WTC11 (cell line): ENCODE data around the gene TIMP2. TPM values are rescaled to one million over a fixed set of nuclear protein-coding genes. Genes with fewer than 3 reads are reported as not detected.
"Not testable (repeated sequence)": the region's sequence is repeated elsewhere in the genome, so short reads cannot be mapped to it uniquely, and the experiment has no call there.

ENCODE experiments used
- ATAC-seq: fragments of 200-7000 bp; cut with Tn5 transposase; 2 replicates; pipeline ENCODE4 v1.10.0; 2021; ENCODE audit warnings: mild to moderate bottlenecking, moderate library complexity
- CTCF ChIA-PET: fragments of 300-600 bp; sonication (Branson Sonifier 250); formaldehyde crosslinking; loops from one replicate; lab custom pipeline; 2021; ENCODE audit warnings: antibody characterized with exemption; lab: Charles Lee
- POLR2A ChIA-PET: fragments of 350-600 bp; sonication (Branson Sonifier 250); formaldehyde crosslinking; loops from one replicate; lab custom pipeline; 2021; ENCODE audit warnings: antibody characterized with exemption; lab: Charles Lee
- DNase-seq: peaks from one replicate; pipeline ENCODE4 v3.0.0; 2021; ENCODE audit warnings: low spot score
- H3K27ac Mint-ChIP-seq: 2 replicates; pipeline ENCODE4 v1.8.0; 2021; ENCODE audit warnings: mixed read lengths
- H3K27me3 Mint-ChIP-seq: 2 replicates; pipeline ENCODE4 v1.8.0; 2021; ENCODE audit warnings: low read depth, mild to moderate bottlenecking, moderate library complexity, mixed read lengths
- H3K36me3 Mint-ChIP-seq: 2 replicates; pipeline ENCODE4 v1.8.0; 2021; ENCODE audit warnings: mixed read lengths
- H3K4me1 Mint-ChIP-seq: 2 replicates; pipeline ENCODE4 v1.8.0; 2022; ENCODE audit warnings: mixed read lengths
- H3K4me3 Mint-ChIP-seq: 2 replicates; pipeline ENCODE4 v1.8.0; 2021; ENCODE audit warnings: mild to moderate bottlenecking, moderate library complexity, mixed read lengths
- H3K9me3 Mint-ChIP-seq: 2 replicates; pipeline ENCODE4 v1.8.0; 2021; ENCODE audit warnings: mixed read lengths
- AFF4 ChIP-seq: sonication (generic); formaldehyde crosslinking; IDR thresholded peaks from 2 replicates; pipeline ENCODE4 v1.8.1; 2023; ENCODE audit warnings: mild to moderate bottlenecking, missing genetic modification reagents, borderline replicate concordance
- ATF3 ChIP-seq: sonication (generic); formaldehyde crosslinking; conservative IDR thresholded peaks from 2 replicates; pipeline ENCODE4 v1.8.1; 2022; ENCODE audit warnings: mild to moderate bottlenecking, missing genetic modification reagents
- E2F4 ChIP-seq: sonication (generic); formaldehyde crosslinking; IDR thresholded peaks from 2 replicates; pipeline ENCODE4 v1.8.1; 2022; ENCODE audit warnings: low read depth, mild to moderate bottlenecking, moderate library complexity, missing genetic modification reagents, borderline replicate concordance
- ETV6 ChIP-seq: sonication (generic); formaldehyde crosslinking; IDR thresholded peaks from 2 replicates; pipeline ENCODE4 v1.8.1; 2022; ENCODE audit warnings: mild to moderate bottlenecking, missing genetic modification reagents
- FOXK1 ChIP-seq: sonication (generic); formaldehyde crosslinking; IDR thresholded peaks from 2 replicates; pipeline ENCODE4 v1.8.0; 2022; ENCODE audit warnings: mild to moderate bottlenecking, moderate library complexity, missing genetic modification reagents
- FOXP4 ChIP-seq: sonication (generic); formaldehyde crosslinking; IDR thresholded peaks from 2 replicates; pipeline ENCODE4 v1.8.0; 2022; ENCODE audit warnings: mild to moderate bottlenecking, missing genetic modification reagents
- KAT7 ChIP-seq: sonication (generic); formaldehyde crosslinking; IDR thresholded peaks from 2 replicates; pipeline ENCODE4 v1.8.1; 2023; ENCODE audit warnings: missing genetic modification reagents, mild to moderate bottlenecking, borderline replicate concordance
- MAX ChIP-seq: sonication (generic); formaldehyde crosslinking; IDR thresholded peaks from 2 replicates; pipeline ENCODE4 v1.8.0; 2022; ENCODE audit warnings: mild to moderate bottlenecking, missing genetic modification reagents
- NFATC4 ChIP-seq: fragments of 250-450 bp; sonication (Bioruptor Pico); IDR thresholded peaks from 2 replicates; pipeline ENCODE4 v1.9.0; 2021; ENCODE audit warnings: mild to moderate bottlenecking
- USF1 ChIP-seq: sonication (generic); formaldehyde crosslinking; IDR thresholded peaks from 2 replicates; pipeline ENCODE4 v1.8.0; 2022; ENCODE audit warnings: mild to moderate bottlenecking, missing genetic modification reagents
- ZNF396 ChIP-seq: fragments of 250-450 bp; sonication (Bioruptor Pico); IDR thresholded peaks from 2 replicates; pipeline ENCODE4 v1.8.0; 2021; ENCODE audit warnings: mild to moderate bottlenecking, moderate library complexity, borderline replicate concordance
- ZNF532 ChIP-seq: fragments of 250-450 bp; sonication (Bioruptor Pico); IDR thresholded peaks from 2 replicates; pipeline ENCODE4 v1.9.0; 2021; ENCODE audit warnings: mild to moderate bottlenecking, borderline replicate concordance
- total RNA-seq: library from RNA; stranded (reverse); gene quantifications from 3 replicates; pipeline ENCODE4 v1.2.3, GENCODE V29; 2021

The TIMP2 gene
- total RNA-seq, 1 experiment from 2014 or later = 37.1 TPM

- TF ChIP-seq E2F4 = no peak
Observed at GRCh38 chr17:78878261-78878660, 46.9 kb downstream of the TIMP2 start (continued).

GRCh38 chr17:78876954-78877517, 48.2 kb downstream of the TIMP2 start:
- Mint-ChIP-seq H3K4me1 (peaks cover 13% of the 10 kb centered on the region), H3K27ac (peak overlapping the region; percentile 43)
- CTCF ChIA-PET = interaction anchor here (2.5 kb wide), 1 partner anchor 11 kb away, joined by 13 read pairs; no protein-coding TSS in a partner anchor
- POLR2A ChIA-PET, H3K4me3 Mint-ChIP-seq, H3K27me3 Mint-ChIP-seq, H3K36me3 Mint-ChIP-seq, DNase-seq, H3K9me3 Mint-ChIP-seq, ATAC-seq: not testable (repeated sequence)

GRCh38 chr17:78876094-78876597, 49.0 kb downstream of the TIMP2 start:
- H3K36me3 Mint-ChIP-seq = 0 out of 2 replicates have a peak, but pooled peaks cover 4% of the 10 kb centered on the region
- CTCF ChIA-PET = interaction anchor here (1.1 to 2.5 kb wide), 2 partner anchors 10 to 96 kb away, joined by 4 to 13 read pairs; no protein-coding TSS in a partner anchor
- H3K9me3 Mint-ChIP-seq = no peaks in the 10 kb centered on the region
- H3K27ac Mint-ChIP-seq = peak overlapping the region; percentile 38; the same call in 1 of the 2 replicates
- no peak overlapping the region for H3K4me3 Mint-ChIP-seq
- no peak for ATAC-seq
- H3K27me3 Mint-ChIP-seq = no peaks in the 10 kb centered on the region
- POLR2A ChIA-PET = no interaction called here
- DNase-seq = no peak
- H3K4me1 Mint-ChIP-seq = peaks cover 13% of the 10 kb centered on the region
- no peak for TF ChIP-seq ATF3 (CRISPR knock-in tag)
- TF ChIP-seq NFATC4 (CRISPR knock-in tag) = no peak
- no peak for TF ChIP-seq MAX (CRISPR knock-in tag)
- TF ChIP-seq ZNF396 (CRISPR knock-in tag) = no peak
- no peak for TF ChIP-seq ZNF532 (CRISPR knock-in tag)
- TF ChIP-seq FOXP4 (CRISPR knock-in tag) = no peak
- TF ChIP-seq KAT7 (CRISPR knock-in tag) = no peak
- no peak for TF ChIP-seq AFF4 (CRISPR knock-in tag)
- no peak for TF ChIP-seq FOXK1 (CRISPR knock-in tag)
- TF ChIP-seq ETV6 (CRISPR knock-in tag) = no peak
- no peak for TF ChIP-seq USF1 (CRISPR knock-in tag)
